Psoas muscle (tissue), 8 donors: ENCODE results near the gene BFSP1. TPM values are rescaled to one million over a fixed set of nuclear protein-coding genes. Genes with fewer than 3 reads are reported as not detected.
A peak's percentile ranks its signal among the peaks of the same experiment; 100 is the strongest.

Source experiments
- ATAC-seq, 4 donors: fragments of 200-7000 bp; cut with Tn5 transposase; one replicate each; pipeline ENCODE4 v1.9.1; 2020; ENCODE audit warnings: moderate library complexity in 3 of 4, mild to moderate bottlenecking in 2 of 4
- DNase-seq, 2 donors: peaks; one replicate each; pipeline ENCODE4 v3.0.0-alpha.2; 2020
- H3K27ac ChIP-seq: fragments of 200-600 bp; one replicate; pipeline ENCODE4 v1.8.0; 2022
- H3K27me3 ChIP-seq, 3 donors: fragments of 200-600 bp in 1 of 3; one replicate each; pipeline versions ENCODE4 v1.6.1 to v1.8.0; 2013 to 2022; ENCODE audit warnings: low read length in 2 of 3, mild to moderate bottlenecking in 2 of 3, moderate library complexity in 1 of 3; ENCODE audit not compliant: insufficient read depth in 3 of 3
- H3K36me3 ChIP-seq, 2 donors: fragments of 200-600 bp in 1 of 2; one replicate each; pipeline versions ENCODE4 v1.6.1 to v1.8.0; 2013 to 2022; ENCODE audit warnings: low read depth in 1 of 2, mild to moderate bottlenecking in 1 of 2, moderate library complexity in 1 of 2; ENCODE audit not compliant: insufficient read depth in 1 of 2
- H3K4me1 ChIP-seq: fragments of 200-600 bp; one replicate; pipeline ENCODE4 v1.8.0; 2022
- H3K4me3 ChIP-seq: fragments of 200-600 bp; one replicate; pipeline ENCODE4 v1.8.0; 2022; ENCODE audit warnings: mild to moderate bottlenecking
- H3K9me3 ChIP-seq: fragments of 200-600 bp; one replicate; pipeline ENCODE4 v1.8.0; 2022
- CTCF ChIP-seq: fragments of 200-600 bp; IDR thresholded peaks from one replicate; pipeline ENCODE4 v1.8.0; 2022; ENCODE audit warnings: antibody characterized with exemption
- WGBS, 3 donors: extraction: QIAGEN DNeasy Blood & Tissue Kit; methylation state at CpG; one replicate each; pipeline versions ENCODE4 v1.1.6 to v1.1.7; 2013; 5-methylcytosine and 5-hydroxymethylcytosine counted together
- intact Hi-C, 2 donors: fragments of 100-400 bp; cut with DNase I; formaldehyde crosslinking; loops; one replicate each; pipeline versions ENCODE4 v1.11.0 to v1.14.2; 2022
- polyA plus RNA-seq, 3 donors: library from polyadenylated mRNA; stranded (reverse); fragments of 200-250 nt; gene quantifications; one replicate each; pipeline ENCODE4 v1.2.3, GENCODE V29; 2013
- total RNA-seq, 4 donors: library from RNA; stranded (reverse); fragmentation: NEBNext Ultra II Directional in 2 of 4; extraction: Animal tissue kit (Norgen Biotek cat#: 25700) in 2 of 4; gene quantifications; one replicate each; pipeline versions ENCODE4 v1.2.1 to v1.2.4, GENCODE V29; 2021 to 2023
- donor health status: healthy with polysubstance abuse.
- donor health status: DM: no; HTN: no; CAD: no; lungs with moderate emphysema.
- donor health status: Bipolar disorder and iron deficiency.
- donor health status: healthy.
- donor health status: DM: yes; HTN: yes; CAD: no.
- donor health status: DM: no; HTN: no; CAD: no.
- donor health status: DM: no; HTN: no; CAD: no.
- donor health status: DM: yes; HTN: yes; CAD: no.

BFSP1 gene
- total and polyA plus RNA-seq, 7 donors: 0.12 to 0.57 (median 0.24) TPM; not detected in 1

GRCh38 chr20:17555106-17555505 is 23.9 kb upstream of the BFSP1 start:
- H3K4me1 ChIP-seq: peaks cover 4% of the 10 kb centered on the region
- no peak overlapping the region for H3K4me3 ChIP-seq
- ATAC-seq (no peak), DNase-seq (no peak)
- intact Hi-C loops: no loop called here
- H3K9me3 ChIP-seq: no peaks in the 10 kb centered on the region
- no peaks in the 10 kb centered on the region for H3K27me3 ChIP-seq
- 94 to 97% (median 95%) methylated on average over 3 of the region's 3 CpGs for WGBS, 3 donors
- no peak overlapping the region for H3K27ac ChIP-seq
- H3K36me3 ChIP-seq: no peaks in the 10 kb centered on the region
- no peak for TF ChIP-seq CTCF

GRCh38 chr20:17549131-17549530 is 18.0 kb upstream of the BFSP1 start:
- no peak for TF ChIP-seq CTCF
- intact Hi-C loops: loop anchor here in 1 of 2 donors (10.0 kb wide), 1 partner anchor 64 kb away; no protein-coding TSS in a partner anchor
- no peak for DNase-seq
- Histone ChIP-seq H3K9me3 (no peaks in the 10 kb centered on the region), H3K4me3 (no peak overlapping the region), H3K27me3 (no peaks in the 10 kb centered on the region), H3K36me3 (no peaks in the 10 kb centered on the region), H3K27ac (no peak overlapping the region), H3K4me1 (no peaks in the 10 kb centered on the region)
- WGBS, 3 donors: 80 to 92% (median 87%) methylated on average over 4 of the region's 4 CpGs
- ATAC-seq: no peak

- TF ChIP-seq CTCF: no peak
- Histone ChIP-seq H3K36me3 (no peaks in the 10 kb centered on the region), H3K27ac (no peak overlapping the region), H3K9me3 (no peaks in the 10 kb centered on the region), H3K4me1 (no peaks in the 10 kb centered on the region), H3K27me3 (peaks cover 0 to 3% (median 0%) of the 10 kb centered on the region in 3 donors), H3K4me3 (no peak overlapping the region)
- no peak for ATAC-seq
- WGBS, 3 donors: 84 to 94% (median 90%) methylated on average over 4 of the region's 4 CpGs
- intact Hi-C loops: loop anchor here in 1 of 2 donors (10.0 kb wide), 1 partner anchor 60 kb away; no protein-coding TSS in a partner anchor
- DNase-seq: no peak
These were observed 13.9 kb upstream of the BFSP1 start for GRCh38 chr20:17545127-17545526.

GRCh38 chr20:17543531-17544131 is 12.5 kb upstream of the BFSP1 start:
- Histone ChIP-seq H3K27ac (peak overlapping the region; percentile 47), H3K27me3 (peaks cover 0 to 3% (median 0%) of the 10 kb centered on the region in 3 donors), H3K9me3 (no peaks in the 10 kb centered on the region), H3K4me1 (no peaks in the 10 kb centered on the region), H3K4me3 (no peak overlapping the region), H3K36me3 (no peaks in the 10 kb centered on the region)
- intact Hi-C loops: loop anchor here in 1 of 2 donors (10.0 kb wide), 1 partner anchor 59 kb away; no protein-coding TSS in a partner anchor
- no peak for TF ChIP-seq CTCF
- ATAC-seq (peak in 1 of 4 donors; percentile 33), DNase-seq (no peak)
- WGBS, 3 donors: 56 to 60% (median 58%) methylated on average over 5 of the region's 5 CpGs
